Epithelial cell of prostate (primary cell): ENCODE measurements around the gene LAIR2.
"Not testable (repeated sequence)": the region's sequence is repeated elsewhere in the genome, so short reads cannot be mapped to it uniquely, and the experiment has no call there.

ENCODE experiments used
- DNase-seq: peaks from one replicate; pipeline ENCODE4 v3.0.0-alpha.2; 2011; ENCODE audit warnings: low read depth, low spot score
- H3K27ac ChIP-seq: fragments of 450-650 bp; 2 replicates; pipeline ENCODE4 v1.5.1; 2017; ENCODE audit warnings: mild to moderate bottlenecking

LAIR2 gene

DNA sequence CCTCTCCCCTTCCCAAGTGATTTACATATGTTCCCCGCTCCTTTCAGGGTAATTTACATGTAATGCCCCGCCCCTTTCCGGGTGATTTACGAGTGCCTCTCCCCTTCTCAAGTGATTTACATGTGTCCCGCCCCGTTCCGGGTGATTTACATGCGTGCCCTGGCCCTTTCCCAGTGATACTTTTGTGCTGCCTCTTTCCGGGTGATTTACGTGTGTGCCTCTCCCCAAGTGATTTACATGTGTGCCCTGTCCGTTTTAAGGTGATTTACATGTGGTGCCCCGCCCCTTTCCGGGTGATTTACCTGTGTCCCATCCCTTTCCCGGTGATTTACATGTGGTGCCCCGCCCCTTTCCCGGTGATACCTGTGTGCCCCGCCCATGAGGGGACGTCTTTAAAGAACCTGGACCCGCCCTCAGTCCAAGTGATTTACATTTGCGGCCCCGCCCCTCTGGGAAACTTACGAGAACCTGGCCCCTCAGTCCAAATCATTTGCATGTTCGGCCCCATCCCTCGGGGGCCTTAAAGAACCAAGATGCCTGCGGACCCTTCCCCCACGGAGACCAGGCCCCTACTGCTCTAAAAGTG, 38.5 kb upstream of the LAIR2 start:
- DNase-seq: peak; percentile 99

DNA sequence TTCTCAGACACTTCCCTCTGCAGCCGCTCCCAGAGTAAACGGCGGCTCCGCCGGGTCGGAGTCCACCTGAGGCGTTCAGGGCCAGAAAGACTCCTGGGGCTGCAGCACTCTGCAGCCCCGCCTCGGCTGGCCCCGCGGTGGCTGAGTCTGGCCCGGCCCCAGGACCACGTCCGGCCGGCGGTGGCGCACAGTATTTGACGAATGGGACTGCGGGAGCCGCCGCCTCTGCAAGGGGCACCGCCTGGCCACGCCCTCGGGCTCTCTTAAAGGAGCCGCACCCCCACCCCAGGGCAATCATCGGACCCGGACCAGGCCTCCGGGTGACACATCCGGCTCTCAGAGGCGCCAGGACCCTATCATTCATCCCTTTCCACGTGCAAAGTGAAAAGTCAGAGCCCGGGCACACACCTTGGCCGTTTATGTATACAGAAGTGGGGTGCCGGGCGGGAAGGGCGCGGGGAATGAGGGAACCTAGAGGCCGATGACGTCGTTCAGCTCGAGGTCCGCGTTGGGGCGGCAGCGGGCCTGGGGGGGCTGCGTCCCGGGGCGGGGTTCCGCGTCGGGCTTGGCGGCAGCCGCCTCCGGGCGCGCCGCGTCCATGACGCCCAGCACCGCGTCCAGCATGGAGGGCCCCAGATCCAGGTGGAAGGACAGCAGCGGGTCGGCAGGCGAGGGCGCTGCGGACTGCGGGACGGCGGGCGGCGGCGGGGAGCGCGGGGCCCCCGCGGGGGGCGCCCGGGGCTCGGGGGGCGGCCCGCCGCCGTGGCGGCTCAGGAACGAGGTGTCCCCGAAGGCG, 37.8 kb upstream of the LAIR2 start:
- peak overlapping the region; percentile 99 for H3K27ac ChIP-seq
- DNase-seq: no peak

More for the DNA sequence above, 38.5 kb upstream of the LAIR2 start:
- peak overlapping the region; percentile 99 for H3K27ac ChIP-seq

DNA sequence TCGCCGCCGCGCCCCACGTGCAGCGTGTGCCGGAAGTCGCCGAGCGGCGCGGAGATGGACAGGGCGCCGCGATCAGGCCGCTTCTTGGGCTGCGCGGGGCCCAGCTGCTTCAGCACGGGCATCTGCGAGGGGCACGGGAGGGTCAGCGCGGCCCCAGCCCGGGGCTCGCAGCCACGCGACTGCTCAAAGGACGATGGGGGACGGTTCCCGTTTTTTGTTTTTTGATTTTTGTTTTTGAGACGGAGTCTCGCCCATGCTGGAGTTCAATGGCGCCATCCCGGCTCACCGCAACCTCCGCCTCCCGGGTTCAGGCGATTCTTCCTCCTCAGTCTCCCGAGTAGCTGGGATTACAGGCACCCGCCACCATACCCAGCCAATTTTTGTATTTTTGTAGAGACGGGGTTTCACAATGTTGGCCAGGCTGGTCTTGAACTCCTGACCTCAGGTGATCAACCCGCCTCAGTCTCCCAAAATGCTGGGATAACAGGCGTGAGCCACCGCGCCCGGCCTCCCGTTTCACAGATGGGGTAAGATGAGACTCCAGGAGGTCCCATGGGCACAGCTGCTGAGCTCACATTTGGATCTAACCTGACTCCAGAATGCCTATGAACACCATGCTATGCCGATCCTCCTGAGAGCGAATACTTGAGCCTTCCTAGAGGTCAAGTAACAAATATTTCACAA, 37.1 kb upstream of the LAIR2 start:
- DNase-seq: no peak
- peak overlapping the region; percentile 99 for H3K27ac ChIP-seq

DNA sequence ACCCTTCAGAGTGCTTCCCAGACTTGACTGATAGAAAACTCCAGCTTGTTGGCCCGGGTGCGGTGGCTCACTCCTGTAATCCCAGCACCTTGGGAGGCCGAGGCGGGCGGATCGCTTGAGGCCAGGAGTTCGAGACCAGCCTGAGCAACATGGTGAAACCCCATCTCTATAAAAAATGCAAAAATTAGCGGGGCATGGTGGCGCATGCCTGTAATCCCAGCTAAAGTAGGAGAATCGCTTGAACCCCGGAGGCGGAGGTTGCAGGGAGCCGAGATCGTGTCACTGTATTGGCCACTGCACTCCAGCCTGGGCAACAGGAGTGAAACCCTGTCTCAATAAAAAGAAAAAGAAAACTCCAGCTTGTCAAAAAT, 36.5 kb upstream of the LAIR2 start:
- not testable (repeated sequence) for H3K27ac ChIP-seq, DNase-seq

DNA sequence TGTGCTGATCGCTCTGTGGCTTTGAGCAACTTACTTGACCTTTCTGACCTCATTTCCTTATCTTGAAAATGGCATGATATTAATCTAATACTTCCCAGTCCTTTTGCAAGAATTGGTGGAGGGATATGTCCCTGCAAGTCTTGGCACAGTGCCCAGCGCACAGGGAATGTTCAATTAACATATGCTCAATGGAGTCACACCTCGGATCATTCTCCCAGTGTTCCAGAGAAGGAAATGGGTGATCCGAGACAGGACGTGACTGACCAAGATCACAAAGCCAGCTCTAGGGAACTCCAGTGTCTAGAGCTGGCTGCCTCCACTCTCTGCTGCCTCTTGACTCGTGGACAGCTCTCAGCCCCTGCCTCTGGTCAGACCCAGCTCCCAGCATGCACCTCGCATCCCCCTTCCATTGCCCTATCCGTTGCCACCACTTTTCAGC, 33.1 kb upstream of the LAIR2 start:
- DNase-seq: no peak
- no peak overlapping the region for H3K27ac ChIP-seq

DNA sequence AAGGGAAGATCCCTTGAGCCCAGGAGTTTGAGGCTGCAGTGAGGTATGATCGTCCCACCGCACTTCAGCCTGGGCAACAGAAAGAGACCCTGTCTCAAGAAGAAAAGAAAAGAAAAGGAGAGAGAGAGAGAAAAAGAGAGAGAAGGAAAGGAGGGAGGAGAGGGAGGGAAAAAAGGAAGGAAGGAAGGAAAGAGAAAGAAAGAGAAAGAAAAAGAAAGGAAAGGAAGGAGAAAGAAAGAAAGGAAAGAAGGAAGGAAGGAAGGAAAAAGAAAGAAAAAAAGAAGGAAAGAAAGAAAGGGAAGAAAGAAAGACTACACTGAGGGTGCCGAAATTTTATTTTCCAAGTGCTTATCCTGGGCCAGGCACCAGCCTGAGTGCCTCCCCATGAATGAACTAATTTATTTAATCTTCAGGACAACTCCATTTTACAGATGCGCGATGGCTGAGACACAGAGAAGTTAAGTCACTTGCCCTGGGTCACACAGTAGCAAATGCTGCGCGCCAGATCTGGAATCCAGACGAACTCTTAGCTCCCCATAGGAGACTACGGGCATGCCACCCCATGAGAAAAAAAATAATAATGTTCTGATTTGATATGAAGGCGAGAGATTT, 32.2 kb upstream of the LAIR2 start:
- no peak overlapping the region for H3K27ac ChIP-seq
- DNase-seq: no peak

DNA sequence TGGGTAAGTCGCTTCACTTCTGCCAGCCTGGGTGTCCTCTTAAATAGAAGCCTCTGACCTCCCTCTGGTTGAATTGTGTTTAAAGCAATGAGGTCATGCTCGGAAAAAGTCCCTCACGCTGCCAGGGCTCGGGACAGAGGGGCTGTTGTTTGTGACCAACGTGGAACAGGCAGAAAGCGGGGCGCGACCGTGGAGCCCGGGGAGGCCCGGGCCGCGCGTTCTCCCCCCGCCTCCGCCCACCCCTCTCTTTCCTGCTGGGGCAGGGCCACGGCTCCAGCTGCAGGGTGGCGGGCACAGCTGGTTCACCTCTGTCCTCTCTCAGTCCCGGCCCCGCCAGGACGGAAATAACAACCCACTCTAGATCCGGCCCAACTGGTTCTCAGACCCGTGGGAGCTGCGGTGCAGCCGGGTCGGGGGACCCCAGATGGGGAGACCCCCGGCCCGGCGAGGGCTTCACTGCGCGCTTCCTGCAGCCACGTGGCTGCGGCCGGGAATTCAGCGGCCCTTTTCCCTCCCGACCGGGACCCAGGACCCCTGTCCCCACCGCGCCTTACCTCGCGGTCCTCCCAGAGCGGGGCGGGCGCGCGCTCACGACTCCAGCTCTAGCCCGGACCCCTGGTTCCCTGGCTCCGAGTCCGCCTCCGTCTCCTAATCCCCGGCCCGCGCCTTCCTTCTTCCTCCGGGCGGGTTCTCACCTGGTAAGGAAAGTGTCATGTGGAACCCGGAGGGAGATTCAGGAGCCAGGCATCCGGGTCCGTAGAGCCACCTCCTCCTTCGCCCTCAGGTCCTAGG, 31.4 kb upstream of the LAIR2 start:
- no peak for DNase-seq
- peak overlapping the region; percentile 39 for H3K27ac ChIP-seq

DNA sequence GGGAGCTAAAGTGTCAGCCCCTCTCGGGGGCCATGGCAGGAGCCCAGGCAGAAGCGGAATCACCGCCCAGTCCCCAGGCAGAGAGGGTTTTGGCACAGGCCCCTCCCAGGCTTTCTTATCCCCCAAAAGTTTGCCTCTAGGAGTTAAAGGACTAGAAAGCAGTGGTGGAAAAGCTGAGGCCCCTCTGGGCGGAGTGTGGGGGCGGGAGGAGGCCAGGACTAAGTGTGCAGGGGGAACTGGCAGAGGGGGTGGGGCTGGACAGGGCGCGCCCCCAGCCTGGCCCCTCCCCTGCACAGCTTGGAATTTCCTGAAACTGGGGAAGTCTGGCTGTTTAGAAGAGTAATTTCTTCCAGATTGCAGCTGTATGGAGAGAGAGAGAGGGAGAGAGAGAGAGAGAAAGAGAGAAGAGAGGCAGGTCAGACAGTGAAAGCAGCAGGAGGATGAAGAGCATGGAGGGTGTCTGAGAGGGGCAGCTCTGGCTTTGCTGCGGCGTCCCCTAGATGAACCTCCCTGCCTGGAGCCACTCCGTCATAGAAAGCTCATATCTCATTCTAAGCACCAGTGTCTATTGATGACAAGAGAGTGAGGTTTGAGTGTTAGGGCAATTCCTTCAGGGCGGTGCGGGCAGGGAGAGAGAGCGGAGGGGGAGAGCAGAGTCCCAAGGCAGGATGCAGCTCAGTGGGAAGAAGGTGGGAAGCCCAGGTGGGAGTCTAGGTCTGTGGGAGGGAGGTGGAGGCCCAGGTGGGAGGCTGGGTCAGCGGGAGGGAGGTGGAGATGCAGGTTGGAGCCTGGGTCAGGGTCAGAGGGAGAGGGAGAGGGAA, 29.4 kb upstream of the LAIR2 start, which contains the start of gene CDC42EP5:
CDC42EP5 (minus strand) TSS at position 226 of the 821 bp plus-strand sequence. CDS start 7,749 bp downstream, outside the sequence.
- H3K27ac ChIP-seq: peak within 1 kb of the TSS; percentile 71
- DNase-seq: no peak

DNA sequence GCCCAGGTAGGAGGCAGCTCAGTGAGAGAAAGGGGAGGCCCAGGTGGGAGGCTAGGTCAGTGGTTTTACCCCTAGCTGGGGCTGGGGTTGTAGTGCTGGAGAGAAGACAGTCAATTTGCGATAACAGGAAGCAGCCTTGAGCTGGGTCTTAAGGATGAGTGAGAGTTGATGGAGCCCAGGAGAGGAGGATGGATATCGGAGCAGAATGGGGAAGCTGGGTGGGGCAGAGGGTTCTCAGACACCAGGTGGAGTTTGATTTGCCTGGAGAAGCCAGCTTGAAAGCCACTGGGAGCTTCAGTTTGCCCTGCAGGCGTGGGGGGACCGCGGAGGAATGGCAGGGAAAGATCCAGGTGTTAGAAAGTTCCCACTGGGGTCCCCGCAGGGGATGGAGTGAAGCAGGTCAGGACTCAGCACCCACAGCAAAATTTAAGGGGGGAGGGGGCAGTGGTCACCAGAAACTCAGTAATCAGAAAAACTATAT, 28.7 kb upstream of the LAIR2 start:
- no peak for DNase-seq
- H3K27ac ChIP-seq: peak overlapping the region; percentile 71

DNA sequence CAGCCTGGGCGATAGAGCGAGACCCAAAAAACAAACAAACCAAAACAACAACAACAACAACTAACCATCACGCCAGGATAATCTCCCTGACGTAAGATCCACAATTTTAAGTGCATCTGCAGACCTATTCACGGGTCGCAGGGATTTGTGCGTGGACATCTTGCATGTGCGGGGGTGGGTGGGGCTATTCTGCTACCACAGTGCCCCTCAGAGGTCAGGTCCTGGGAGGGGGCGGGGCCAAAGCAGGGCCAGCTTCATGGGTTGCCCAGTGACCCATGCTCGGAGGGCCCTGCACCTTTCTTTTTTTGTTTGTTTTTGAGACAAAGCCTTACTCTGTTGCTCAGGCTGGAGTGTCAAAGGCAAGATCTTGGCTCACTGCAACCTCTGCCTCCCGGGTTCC, 26.9 kb upstream of the LAIR2 start:
- no peak overlapping the region for H3K27ac ChIP-seq

DNA sequence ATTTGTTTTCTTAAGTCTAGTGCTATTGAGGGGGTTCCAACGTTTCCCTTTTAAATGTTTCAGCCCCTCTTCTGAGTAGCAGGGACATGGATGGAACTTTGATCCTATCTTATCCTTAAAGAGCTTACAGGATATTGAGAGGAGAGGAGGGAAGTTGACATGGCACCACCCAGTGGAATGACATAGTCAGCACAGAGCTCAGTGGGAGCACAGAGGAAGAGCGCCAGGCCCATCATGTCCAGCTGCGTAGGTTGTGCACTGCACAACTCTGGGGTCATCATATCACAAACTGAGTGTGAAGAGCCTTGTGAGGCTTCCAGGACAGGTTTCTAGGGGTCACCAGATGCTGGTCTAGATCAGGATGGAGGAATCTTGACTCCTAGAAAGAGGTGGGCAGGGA, 25.0 kb upstream of the LAIR2 start:
- no peak for DNase-seq
- no peak overlapping the region for H3K27ac ChIP-seq

More for the DNA sequence above, 26.9 kb upstream of the LAIR2 start:
- DNase-seq: no peak

DNA sequence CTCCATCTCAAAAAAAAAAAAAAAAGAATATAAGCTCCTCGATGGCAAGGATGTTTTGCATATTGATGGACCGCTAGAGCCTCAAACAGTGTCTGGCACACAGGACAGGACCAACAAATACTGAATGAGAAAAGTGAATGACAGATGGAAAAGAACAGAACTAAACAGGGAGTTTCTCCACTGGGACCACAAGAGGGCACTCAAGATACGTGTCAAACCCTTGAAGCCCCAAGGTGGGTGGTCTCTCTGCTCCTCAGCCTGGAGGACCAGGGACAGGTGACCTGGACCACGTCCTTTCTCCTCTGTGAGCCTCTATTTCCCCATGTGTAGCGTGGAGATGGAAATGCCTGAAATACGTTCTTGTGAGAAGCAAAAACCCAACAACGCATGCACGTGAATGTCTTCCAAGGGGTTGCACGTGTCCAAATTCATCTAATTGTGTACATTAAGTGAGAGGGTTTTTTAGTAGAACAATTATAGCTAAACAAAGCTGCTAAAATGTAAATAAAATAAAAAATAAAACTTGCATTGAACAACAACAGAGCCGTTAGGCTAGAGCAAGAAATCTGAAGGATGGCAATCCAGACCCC, 23.9 kb upstream of the LAIR2 start:
- DNase-seq: no peak

DNA sequence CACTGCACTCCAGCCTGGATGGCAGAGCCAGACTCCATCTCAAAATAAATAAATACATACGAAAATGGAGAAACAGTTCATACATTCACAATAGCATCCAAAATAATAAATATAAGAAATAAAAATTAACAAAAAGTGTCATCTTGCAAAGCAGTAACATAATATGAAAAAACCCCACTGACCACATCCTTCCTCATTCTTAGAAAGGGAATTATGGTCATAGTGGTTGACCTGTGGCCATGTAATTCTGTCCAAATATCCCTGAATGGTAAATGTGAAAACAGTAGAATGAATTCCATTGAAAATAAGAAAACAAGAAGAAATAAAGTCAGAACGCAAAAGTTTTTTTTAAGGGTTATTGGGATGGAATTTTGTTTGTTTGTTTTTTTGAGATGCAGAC, 22.6 kb upstream of the LAIR2 start:
- H3K27ac ChIP-seq: no peak overlapping the region
- DNase-seq: no peak

More for the DNA sequence above, 23.9 kb upstream of the LAIR2 start:
- H3K27ac ChIP-seq: no peak overlapping the region

DNA sequence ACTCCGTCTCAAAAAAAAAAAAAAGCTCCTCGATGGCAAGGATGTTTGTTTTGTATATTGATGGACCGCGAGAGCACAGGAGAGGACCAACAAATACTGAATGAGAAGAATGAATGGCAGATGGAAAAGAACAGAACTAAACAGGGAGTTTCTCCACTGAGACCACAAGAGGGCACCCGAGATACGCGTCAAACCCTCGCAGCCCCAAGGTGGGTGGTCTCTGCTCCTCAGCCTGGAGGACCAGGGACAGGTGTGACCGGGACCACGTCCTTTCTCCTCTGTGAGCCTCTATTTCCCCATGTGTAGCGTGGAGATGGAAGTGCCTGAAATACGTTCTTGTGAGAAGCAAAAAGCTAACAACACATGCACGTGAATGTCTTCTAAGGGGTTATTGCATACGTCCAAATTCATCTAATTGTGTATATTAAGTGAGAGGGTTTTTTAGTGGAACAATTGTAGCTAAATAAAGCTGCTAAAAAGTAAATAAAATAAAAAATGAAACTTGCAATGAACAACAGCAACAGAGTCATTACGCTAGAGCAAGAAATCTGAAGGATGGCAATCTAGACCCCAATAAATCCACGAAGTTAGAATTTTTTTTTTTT, 21.2 kb upstream of the LAIR2 start:
- H3K27ac ChIP-seq: no peak overlapping the region
- DNase-seq: no peak

DNA sequence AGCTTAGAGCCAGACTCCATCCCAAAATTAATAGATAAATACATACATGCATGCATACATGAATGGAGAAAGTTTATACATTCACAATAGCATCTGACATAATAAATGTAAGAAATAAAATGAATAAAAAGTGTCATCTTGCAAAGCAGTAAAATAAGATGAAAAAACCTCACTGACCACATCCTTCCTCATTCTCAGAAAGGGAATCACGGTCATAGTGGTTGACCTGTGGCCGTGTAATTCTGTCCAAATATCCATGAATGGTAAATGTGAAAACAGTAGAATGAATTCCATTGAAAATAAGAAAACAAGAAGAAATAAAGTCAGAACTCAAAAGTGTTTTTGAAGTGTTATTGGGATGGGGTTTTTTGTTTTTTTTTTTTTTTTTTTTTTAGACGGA, 19.7 kb upstream of the LAIR2 start:
- H3K27ac ChIP-seq: no peak overlapping the region
- no peak for DNase-seq

DNA sequence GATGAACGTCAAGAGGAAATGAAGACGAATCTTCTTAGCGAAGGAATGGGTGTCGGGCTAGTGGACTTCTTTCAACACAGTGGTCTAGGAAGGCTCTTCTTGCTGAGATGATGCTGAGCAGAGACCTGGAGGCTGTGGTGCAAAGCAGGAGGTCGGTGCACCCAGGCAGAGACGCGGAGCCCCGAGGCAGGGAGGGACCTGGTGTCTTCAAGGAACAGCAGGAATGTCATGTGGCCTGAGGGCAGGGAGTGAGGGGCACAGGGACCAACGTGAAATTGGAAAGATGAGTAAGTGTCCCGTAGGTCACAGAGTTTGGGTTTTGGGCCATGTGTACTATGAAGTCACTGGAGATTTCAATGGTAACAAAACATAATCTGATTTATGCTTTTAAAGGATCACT, 18.2 kb upstream of the LAIR2 start:
- no peak overlapping the region for H3K27ac ChIP-seq
- no peak for DNase-seq

DNA sequence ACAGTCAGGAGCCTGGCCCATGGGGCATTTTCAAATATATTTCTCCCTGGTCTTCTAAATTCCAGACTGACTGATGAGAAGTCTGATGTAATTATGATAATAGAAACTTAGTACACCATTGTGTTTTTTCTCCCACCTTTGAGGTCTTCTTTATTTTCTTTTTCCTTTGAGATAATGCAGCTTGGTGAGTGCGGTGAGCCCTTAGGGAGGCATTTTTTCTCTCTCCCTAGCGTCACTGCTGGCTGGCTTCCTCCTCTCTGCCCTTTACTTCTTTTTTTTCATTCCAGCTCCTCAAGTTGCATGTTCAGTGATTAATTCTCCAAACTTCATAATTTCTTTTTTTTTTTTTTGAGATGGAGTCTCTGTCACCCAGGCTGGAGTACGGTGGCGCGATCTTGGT, 16.8 kb upstream of the LAIR2 start:
- DNase-seq: no peak

DNA sequence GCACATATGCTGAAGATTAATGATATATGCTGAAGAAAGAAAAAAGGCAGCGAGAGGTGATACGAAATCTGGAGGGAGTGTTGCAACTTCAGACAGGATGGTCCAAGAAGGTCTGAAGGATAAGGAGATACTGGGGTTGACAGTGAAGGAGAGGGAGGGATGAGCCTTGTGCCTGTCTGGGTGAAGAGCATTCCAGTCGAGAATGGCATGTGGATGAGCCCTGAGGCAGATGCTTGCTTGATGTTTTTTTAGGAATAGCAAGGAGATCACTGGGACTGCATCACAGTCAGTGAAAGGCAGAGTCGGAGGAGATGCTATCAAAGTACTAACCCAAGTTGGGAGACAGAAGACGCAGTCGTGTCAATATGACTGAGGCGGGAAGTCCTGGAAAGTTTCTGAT, 13.3 kb upstream of the LAIR2 start:
- no peak overlapping the region for H3K27ac ChIP-seq
- no peak for DNase-seq

More for the DNA sequence above, 16.8 kb upstream of the LAIR2 start:
- no peak overlapping the region for H3K27ac ChIP-seq
